Embryonic facial prominence (tissue), 1 donor: Measurements from ENCODE around the gene FEZF1.
"Not testable (repeated sequence)": the region's sequence is repeated elsewhere in the genome, so short reads cannot be mapped to it uniquely, and the experiment has no call there.

ENCODE experiments used
- DNase-seq: peaks from one replicate; pipeline ENCODE4 v3.0.0-alpha.2; 2016; ENCODE audit errors: extremely low spot score

Gene FEZF1

GRCh38 chr7:122307228-122307621, 2.7 kb upstream of the FEZF1 start:
- DNase-seq: no peak

DNA sequence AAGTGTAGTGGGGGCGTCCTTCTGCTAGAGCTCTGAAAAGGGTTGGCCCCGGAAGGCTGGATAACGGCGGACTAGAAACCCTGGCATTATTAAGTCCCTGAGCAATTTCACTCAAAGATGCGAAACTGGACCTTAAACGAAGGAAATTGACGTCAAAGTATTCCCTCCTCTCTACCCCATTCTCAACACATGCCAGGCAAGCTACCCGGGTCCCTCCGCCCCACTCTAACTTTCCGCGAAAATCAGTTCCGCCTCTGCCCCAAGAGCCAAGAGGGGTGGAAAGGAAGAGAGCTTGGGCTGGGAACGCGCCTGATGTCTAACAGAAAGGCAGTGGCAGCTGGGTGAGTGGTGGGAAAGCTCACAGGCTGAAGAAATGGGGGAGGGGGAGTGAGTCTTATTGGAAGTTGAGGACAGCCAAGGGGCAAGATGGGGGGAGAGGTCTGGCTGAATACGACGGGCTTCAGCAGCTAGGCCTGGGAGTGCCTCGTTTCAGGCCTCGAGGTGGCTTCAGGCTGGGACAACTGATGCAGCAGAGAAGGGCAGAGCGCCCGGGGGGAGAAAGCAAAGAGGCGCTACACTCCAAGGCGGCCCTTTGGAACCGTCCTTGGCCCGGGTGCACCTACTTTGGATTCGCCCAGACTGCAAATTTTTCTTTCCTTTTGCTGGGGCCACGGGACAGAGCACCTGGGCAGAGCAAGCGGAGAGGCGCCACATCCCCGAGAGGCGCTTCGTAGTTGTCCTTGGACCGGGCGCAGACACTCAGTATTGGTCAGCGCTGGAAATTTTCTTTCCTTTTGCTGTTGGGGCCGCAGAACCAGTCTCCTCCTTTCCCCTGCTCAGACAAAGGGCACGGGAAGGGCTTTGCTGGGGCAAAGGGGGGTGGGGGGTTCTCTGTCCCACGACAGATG, 2.0 kb upstream of the FEZF1 start:
- DNase-seq: no peak

DNA sequence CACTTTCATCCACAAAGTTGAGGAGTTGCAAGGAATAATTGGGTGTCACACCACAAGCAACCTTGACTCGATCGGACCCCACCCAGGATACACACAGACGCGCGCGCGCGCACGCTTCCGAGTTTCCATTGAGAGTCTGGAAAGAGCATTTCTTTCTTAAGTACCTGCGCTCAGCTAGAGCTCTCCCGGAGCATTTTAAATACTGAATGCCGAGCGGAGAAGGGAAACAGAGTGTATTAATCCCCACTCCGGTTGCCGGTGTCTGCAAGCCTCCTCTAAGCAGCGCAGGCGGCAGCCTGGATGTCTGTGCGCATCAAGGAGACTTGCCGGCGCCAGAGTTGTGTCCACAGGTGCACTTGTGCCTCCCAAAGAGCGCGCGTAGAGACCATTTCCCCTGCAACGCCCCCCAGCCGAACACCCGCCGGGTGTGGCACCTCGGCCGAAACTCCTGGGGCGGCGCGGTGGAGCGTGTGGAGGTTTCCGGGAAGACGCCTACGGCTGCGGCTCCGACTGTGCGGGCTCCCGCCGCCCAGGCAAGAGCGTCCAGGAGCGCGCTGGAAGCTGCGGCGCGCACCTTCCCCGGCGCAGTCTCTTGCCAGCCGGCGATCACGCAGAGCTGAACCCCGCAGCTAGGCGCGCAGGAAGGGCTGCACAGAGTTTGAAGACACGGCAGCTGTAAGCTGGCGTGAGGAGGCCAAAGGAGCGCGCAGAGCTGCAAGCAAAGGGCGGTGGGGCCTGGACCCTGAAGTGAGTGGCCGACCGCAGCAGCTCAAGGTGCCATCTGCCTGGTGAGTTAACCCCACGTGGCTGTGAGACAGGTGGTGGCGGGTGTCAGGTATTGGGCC, 1.1 kb upstream of the FEZF1 start:
- no peak for DNase-seq

GRCh38 chr7:122304996-122305421, 459 bp upstream of the FEZF1 start:
- DNase-seq: no peak

GRCh38 chr7:122303531-122304318, 825 bp downstream of the FEZF1 start:
- DNase-seq: no peak

DNA sequence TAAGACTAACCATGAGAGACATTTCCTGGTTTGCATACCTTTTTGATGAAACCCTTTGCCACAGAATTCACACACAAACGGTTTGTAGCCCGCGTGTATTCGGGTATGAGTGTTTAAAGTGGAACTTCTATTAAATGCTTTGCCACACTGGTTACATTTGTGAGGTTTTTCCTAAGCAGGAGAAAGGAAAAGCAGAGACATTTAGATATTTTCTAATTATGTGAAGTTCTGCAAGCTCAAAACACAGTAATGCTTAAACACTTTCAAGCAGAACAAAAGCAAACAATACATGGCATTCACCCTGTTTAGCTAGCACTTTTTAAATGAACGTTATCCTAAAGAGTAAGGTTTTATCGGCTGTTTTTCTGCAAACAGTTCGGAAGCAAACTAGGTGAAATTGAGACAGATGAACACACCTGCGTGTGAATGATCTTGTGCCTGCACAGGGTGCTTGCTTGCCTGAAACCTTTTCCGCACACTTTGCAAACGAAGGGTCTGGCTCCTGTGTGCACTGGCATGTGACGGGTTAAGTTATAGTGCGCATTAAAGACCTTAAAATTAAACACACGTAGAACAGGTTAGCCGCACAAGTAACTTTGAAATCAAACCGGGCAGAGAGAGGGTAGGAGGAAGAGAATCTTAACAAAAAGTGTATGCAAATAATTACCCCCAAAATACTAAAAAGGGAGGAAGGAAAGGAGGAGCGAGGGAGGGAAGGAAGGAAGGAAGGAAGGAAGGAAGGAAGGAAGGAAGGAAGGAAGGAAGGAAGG, 1.6 kb downstream of the FEZF1 start:
- DNase-seq: no peak

- DNase-seq: no peak
Measured at GRCh38 chr7:122301858-122302760, 2.4 kb downstream of the FEZF1 start.

GRCh38 chr7:122300956-122301833, 3.4 kb downstream of the FEZF1 start:
- DNase-seq: no peak

DNA sequence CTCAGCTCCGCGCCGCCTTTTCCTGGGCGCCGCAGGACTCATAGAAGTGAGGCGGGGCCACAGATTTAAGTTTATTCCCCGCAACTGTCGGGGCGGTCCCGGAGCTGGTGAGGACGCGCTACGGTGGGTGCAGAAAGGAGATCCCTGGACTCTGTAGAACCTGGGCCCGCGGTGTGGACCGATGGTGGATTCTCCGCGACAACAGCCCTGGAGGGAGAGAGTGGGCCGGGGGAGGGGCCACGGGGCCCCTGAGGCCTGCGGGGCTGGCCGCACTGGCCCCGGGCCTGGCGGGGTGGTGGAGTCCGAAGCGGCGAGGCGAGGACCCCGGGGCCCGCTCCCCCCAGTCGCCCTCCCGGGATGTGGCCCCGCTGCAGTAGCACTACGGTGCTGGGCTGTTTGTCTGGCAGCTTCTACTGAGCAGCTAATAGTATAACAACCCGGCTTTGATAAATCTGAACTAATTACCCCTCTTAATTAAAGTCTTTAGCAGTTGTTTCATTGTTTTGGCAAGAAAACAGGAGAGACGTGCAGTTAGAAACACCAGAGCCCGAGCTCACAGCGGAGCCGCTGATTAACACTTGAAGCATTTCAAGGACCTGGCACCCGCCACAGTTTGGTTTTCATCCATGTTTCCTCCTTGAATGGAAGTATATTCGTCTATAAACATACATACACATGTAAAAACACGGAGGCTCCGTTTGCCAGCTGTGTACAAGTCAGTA, 4.2 kb downstream of the FEZF1 start:
- no peak for DNase-seq

DNA sequence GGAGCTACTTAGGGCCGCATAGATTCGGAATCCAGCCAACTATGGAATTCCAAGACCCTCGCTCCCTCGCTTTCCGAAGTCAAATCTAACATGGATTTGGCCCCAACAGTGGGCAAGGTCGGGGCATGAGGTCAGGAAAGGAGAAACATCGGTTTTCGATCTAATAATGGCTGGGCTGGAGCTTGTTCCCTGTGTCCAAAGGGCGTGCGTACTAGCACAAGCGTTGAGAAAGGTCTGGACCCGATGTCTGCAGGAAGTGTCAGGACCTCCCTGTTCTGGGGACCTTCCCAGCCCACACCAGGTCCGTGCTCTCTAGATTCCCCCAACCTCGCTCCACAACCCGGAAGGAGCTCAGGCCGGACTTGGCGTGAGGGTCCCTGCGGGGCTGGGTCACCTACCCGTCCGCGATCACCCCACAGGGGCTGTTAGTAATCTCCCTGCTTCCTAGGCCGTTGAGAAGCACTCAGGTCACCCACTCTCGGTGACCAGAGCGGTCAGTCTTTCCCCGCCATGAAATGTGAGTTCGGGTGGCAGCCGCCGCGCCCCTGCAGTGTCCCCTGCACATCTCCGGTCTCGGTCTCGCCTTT, 4.8 kb downstream of the FEZF1 start:
- no peak for DNase-seq

DNA sequence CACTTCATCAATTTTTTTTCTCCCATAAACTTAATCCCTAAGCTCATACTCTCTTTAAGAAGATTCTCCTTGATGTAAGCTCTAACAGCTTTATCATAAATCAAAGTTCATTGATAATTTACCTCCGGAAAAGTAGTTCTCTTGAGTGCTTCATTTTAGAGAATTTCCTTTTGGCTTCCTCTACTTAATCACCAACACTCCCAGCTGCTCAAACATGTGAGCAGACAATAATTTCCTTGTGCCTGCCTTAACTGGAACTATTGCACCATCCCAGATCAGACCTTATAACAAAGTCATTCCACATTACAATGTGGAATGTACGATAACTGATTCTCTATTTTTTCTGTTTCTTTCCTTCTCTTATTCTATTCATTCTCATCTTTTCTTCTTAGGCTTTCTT, 5.9 kb downstream of the FEZF1 start:
- no peak for DNase-seq

GRCh38 chr7:122298131-122298530, 6.4 kb downstream of the FEZF1 start:
- no peak for DNase-seq

- DNase-seq: no peak
Measured at GRCh38 chr7:122291189-122291588, 13.4 kb downstream of the FEZF1 start.

DNA sequence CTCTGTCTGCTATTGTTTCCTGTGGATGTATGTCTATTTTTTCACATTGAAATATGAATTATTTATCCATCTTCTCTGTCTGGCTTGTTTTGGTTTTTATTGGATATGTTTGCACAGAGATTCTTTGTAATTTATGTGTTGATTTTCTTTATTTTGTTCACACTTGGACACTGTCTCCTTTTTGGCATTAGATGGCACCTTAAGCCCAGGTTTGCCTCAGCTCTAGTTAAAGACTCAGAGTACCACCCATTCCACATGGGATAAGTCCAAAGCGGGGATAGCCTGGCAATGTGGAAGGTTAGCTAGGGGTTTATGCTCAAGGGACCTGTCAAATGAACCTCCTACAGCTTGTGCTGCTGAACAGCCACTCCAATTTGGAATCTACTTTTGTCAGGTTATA, 14.1 kb downstream of the FEZF1 start:
- no peak for DNase-seq

GRCh38 chr7:122289426-122289825, 15.1 kb downstream of the FEZF1 start:
- no peak for DNase-seq

DNA sequence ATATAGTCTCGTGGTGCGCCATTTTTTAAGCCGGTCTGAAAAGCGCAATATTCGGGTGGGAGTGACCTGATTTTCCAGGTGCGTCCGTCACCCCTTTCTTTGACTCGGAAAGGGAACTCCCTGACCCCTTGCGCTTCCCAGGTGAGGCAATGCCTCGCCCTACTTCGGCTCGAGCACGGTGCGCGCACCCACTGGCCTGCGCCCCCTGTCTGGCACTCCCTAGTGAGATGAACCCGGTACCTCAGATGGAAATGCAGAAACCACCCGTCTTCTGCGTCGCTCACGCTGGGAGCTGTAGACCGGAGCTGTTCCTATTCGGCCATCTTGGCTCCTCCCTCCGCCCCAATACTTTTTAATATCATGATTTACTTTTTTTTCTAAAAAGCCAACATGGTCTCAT, 19.9 kb downstream of the FEZF1 start:
- not testable (repeated sequence) for DNase-seq

GRCh38 chr7:122273117-122273516, 31.4 kb downstream of the FEZF1 start:
- no peak for DNase-seq

DNA sequence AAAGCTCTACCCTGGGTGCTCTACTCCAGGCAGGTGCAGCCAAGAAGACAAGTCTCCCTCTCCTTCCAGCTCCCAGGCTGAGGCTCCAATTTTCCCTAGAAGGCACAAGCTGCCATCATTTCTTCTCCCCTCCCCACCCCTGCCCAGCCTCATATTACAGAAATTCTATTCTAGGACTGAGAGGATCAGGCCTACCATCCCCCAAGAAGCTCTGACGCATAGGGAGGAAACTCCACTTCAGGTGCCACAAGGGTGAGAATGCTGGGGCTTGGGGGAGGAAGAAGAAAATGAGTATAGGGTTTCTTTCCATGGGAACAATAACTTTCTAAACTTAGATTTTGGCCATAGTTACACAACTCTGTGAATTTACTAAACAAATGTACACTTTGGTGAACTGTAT, 35.3 kb downstream of the FEZF1 start:
- no peak for DNase-seq
